Stimulated activated CD8-positive, alpha-beta memory T cell treated with anti-CD3 and anti-CD28 coated beads, Interleukin-7, amount 100 ng/mL, for 4 hours (primary cell): ENCODE measurements around the gene TRPV4.

Source experiments
- DNase-seq, 2 donors: peaks; one replicate each; pipeline ENCODE4 v3.0.0-alpha.2; 2020; ENCODE audit warnings: low read depth in 2 of 2

Gene TRPV4

GRCh38 chr12:109739747-109740693 is 93.2 kb downstream of the TRPV4 start:
- DNase-seq = no peak

- no peak for DNase-seq
These were observed 94.1 kb downstream of the TRPV4 start for GRCh38 chr12:109738878-109739665.

GRCh38 chr12:109738209-109738608 is 95.0 kb downstream of the TRPV4 start:
- DNase-seq = no peak

GRCh38 chr12:109737631-109738030 is 95.6 kb downstream of the TRPV4 start:
- no peak for DNase-seq

- no peak for DNase-seq
These were observed 96.1 kb downstream of the TRPV4 start for GRCh38 chr12:109737126-109737525.

GRCh38 chr12:109736552-109737108 is 96.6 kb downstream of the TRPV4 start:
- no peak for DNase-seq

GRCh38 chr12:109735825-109736551 is 97.2 kb downstream of the TRPV4 start:
- no peak for DNase-seq

- no peak for DNase-seq
These were observed 98.1 kb downstream of the TRPV4 start for GRCh38 chr12:109735051-109735521.

GRCh38 chr12:109734219-109735000 is 98.8 kb downstream of the TRPV4 start:
- DNase-seq = no peak
